ENCODE data around the gene SELENOP. TPM values are rescaled to one million over a fixed set of nuclear protein-coding genes. Genes with fewer than 3 reads are reported as not detected.

The SELENOP gene
- total and polyA plus RNA-seq, 2 of the 8 experiments (the other 6 are each of a cell fraction or from before 2014, with no cell fraction given), result 5.5 to 19.4 TPM

DNA sequence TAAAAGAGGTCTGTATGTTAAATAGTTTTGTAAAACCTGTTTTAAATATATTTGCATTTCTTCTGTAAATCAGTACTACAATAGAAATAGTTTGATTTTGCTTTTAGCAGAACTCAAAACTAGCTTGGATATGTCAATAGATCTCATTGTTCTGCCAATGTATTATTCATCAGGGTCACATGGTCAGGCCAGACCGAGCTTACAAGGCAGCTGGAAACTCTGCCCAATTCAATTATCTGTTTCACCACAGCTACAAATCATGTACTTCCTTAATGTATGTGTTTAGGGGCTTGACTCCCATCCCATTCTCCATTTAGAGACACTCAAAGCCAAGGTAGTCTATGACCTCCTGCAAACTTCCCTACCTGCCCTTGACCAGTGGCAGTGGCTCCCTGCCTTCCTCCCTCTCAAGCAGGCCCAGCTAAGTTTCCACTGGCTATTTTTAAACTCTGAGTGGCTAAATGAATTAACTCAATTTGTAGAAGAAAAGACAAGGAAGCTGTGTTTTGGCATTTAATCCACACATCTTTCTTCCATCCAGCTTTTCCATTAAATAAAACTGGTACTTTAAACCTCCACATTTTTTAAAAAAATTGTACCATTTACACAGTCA lies 46.4 kb upstream of the SELENOP start:
- DNase-seq (ENCODE audit: low read depth in 1 of 2, low spot score in 2 of 2) (no peak), FAIRE-seq (no peak)
- H3K23me2 ChIP-seq (ENCODE audit: low read depth, low read length), result no peaks in the 10 kb centered on the region
- no peak overlapping the region for H2BK5ac ChIP-seq (ENCODE audit: low read depth, low read length)
- no peaks in the 10 kb centered on the region for H3K79me1 ChIP-seq (ENCODE audit: low read depth, low read length)
- 79% methylated on average over 1 of the region's 1 CpG; no CpG with 5 or more reads in 1 of the 2 experiments for WGBS, 2 experiments (ENCODE audit: extremely low coverage in 1 of 2, insufficient coverage in 1 of 2, insufficient read length in 1 of 2, insufficient replicate concordance in 2 of 2, low coverage in 1 of 2, low lambda C conversion rate in 2 of 2, missing lambda C conversion rate in 1 of 2)
- peaks cover 0 to 1% (median 0%) of the 10 kb centered on the region in 4 experiments; a peak in 1 of 7 replicates for H3K27me3 ChIP-seq (replicated peaks in 1 of 4; ENCODE audit: control insufficient read depth in 3 of 4, extremely low read depth in 1 of 4, insufficient read depth in 3 of 4, low read length in 3 of 4)
- H3K4me2 ChIP-seq (ENCODE audit: insufficient read depth in 1 of 2, low read depth in 2 of 2, low read length in 2 of 2), result peak overlapping the region in 1 of 2 experiments; percentile 15; a peak in 1 of 4 replicates
- peaks cover 0 to 2% (median 0%) of the 10 kb centered on the region in 4 experiments; a peak in 1 of 8 replicates for H3K36me3 ChIP-seq (ENCODE audit: control insufficient read depth in 2 of 4, insufficient read depth in 4 of 4, low read length in 3 of 4)
- no peak overlapping the region for H2BK120ac ChIP-seq (replicated peaks; ENCODE audit: low read depth, low read length)
- no peak overlapping the region for H4K5ac ChIP-seq (ENCODE audit: insufficient read length, low read depth, low read length)
- H4K91ac ChIP-seq (replicated peaks; ENCODE audit: insufficient read length, low read length), result no peak overlapping the region
- ChIA-PET POLR2A (ENCODE audit: partially characterized antibody) (no interaction called here), CTCF (ENCODE audit: partially characterized antibody) (interaction anchor here (0.7 to 2.5 kb wide), 3 partner anchors 19 to 113 kb away, joined by 3 to 10 read pairs (median 3); no protein-coding TSS in a partner anchor)
- no peak overlapping the region for H4K8ac ChIP-seq (ENCODE audit: extremely low read depth, insufficient read depth, low read length)
- H3K56ac ChIP-seq (replicated peaks; ENCODE audit: insufficient read length, low read depth, low read length), result no peak overlapping the region
- H3K9me3 ChIP-seq (ENCODE audit: insufficient read depth in 2 of 2, low read depth in 1 of 2, low read length in 1 of 2), result peaks cover 3 to 4% of the 10 kb centered on the region in 2 experiments; a peak in 3 of 4 replicates
- H3K23ac ChIP-seq (ENCODE audit: insufficient read length), result no peak overlapping the region
- H3K4me3 ChIP-seq (ENCODE audit: extremely low read depth in 1 of 4, insufficient read depth in 2 of 4, low read depth in 3 of 4, low read length in 4 of 4), result no peak overlapping the region
- H3K9ac ChIP-seq (replicated peaks in 1 of 4; ENCODE audit: extremely low read depth in 1 of 4, low read depth in 3 of 4, low read length in 3 of 4), result no peak overlapping the region
- no peak overlapping the region for H2BK12ac ChIP-seq (ENCODE audit: low read depth, low read length)
- no peak overlapping the region for H3K4ac ChIP-seq (replicated peaks; ENCODE audit: insufficient read length, low read depth, low read length)
- H2BK20ac ChIP-seq (ENCODE audit: low read length), result no peak overlapping the region
- H4K20me1 ChIP-seq (replicated peaks in 1 of 2; ENCODE audit: control insufficient read depth in 1 of 2, insufficient read depth in 2 of 2, low read length in 2 of 2), result no peaks in the 10 kb centered on the region
- no peak overlapping the region for H2AK5ac ChIP-seq (ENCODE audit: low read depth, low read length)
- no peak overlapping the region for H3K14ac ChIP-seq (ENCODE audit: insufficient read length)
- H2BK15ac ChIP-seq (ENCODE audit: low read length), result no peak overlapping the region
- no peak overlapping the region for H3K27ac ChIP-seq (ENCODE audit: low read depth, low read length)
- no peaks in the 10 kb centered on the region for H3K79me2 ChIP-seq (ENCODE audit: control insufficient read depth in 1 of 2, insufficient read depth in 2 of 2, low read length in 2 of 2)
- H3K18ac ChIP-seq (ENCODE audit: extremely low read depth, low read length), result no peak overlapping the region
- peak overlapping the region; percentile 72 for H2AFZ ChIP-seq (ENCODE audit: low read length)
- H3K4me1 ChIP-seq (replicated peaks in 1 of 4; ENCODE audit: control insufficient read depth in 3 of 4, insufficient read depth in 4 of 4, low read length in 3 of 4), result peaks cover 0 to 3% (median 0%) of the 10 kb centered on the region in 4 experiments; a peak in 1 of 7 replicates
- TF ChIP-seq CEBPB (IDR thresholded peaks at IDR 0.05; ENCODE audit: low read depth, low read length), result no peak
- TF ChIP-seq FOSL1 (IDR thresholded peaks at IDR 0.05; ENCODE audit: insufficient read depth, low read depth, low read length), result no peak
- TF ChIP-seq NANOG (IDR thresholded peaks at IDR 0.05; ENCODE audit: insufficient read depth, low read depth, low read length, poor library complexity, severe bottlenecking), result no peak
- no peak for TF ChIP-seq SP2 (IDR thresholded peaks at IDR 0.05; ENCODE audit: low read length)
- TF ChIP-seq, protein P1, sequence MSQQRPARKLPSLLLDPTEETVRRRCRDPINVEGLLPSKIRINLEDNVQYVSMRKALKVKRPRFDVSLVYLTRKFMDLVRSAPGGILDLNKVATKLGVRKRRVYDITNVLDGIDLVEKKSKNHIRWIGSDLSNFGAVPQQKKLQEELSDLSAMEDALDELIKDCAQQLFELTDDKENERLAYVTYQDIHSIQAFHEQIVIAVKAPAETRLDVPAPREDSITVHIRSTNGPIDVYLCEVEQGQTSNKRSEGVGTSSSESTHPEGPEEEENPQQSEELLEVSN (IDR thresholded peaks at IDR 0.05), result no peak
- TF ChIP-seq SIN3A (conservative IDR thresholded peaks at IDR 0.05 in 1 of 2, IDR thresholded peaks at IDR 0.05 in 1 of 2; ENCODE audit: low read depth in 1 of 2, low read length in 2 of 2), result no peak
- no peak for TF ChIP-seq MAFK (IDR thresholded peaks at IDR 0.05; ENCODE audit: low read depth, low read length)
- TF ChIP-seq CBX5 (IDR thresholded peaks at IDR 0.05; ENCODE audit: low read depth, low read length), result no peak
- no peak for TF ChIP-seq SAP30 (IDR thresholded peaks at IDR 0.05; ENCODE audit: insufficient read depth, insufficient replicate concordance, low read length)
- no peak for TF ChIP-seq EP300 (IDR thresholded peaks at IDR 0.05; ENCODE audit: borderline replicate concordance in 1 of 2, low read depth in 2 of 2, low read length in 2 of 2)
- TF ChIP-seq BCL11A (IDR thresholded peaks at IDR 0.05; ENCODE audit: low read depth in 2 of 2, low read length in 2 of 2), result no peak
- no peak for TF ChIP-seq TBP (IDR thresholded peaks at IDR 0.05; ENCODE audit: low read depth, low read length)
